GM06990 (cell line): Measurements from ENCODE around the gene PHLDB1.
"Not testable (repeated sequence)": the region's sequence is repeated elsewhere in the genome, so short reads cannot be mapped to it uniquely, and the experiment has no call there.

Source experiments
- DNase-seq: peaks from one replicate; pipeline ENCODE4 v3.0.0-alpha.2; 2011; ENCODE audit not compliant: insufficient read length; ENCODE audit errors: extremely low read depth
- H3K27me3 ChIP-seq: replicated peaks from 2 replicates; pipeline ENCODE4 v1.6.0; 2011; ENCODE audit warnings: low read length; ENCODE audit not compliant: control insufficient read depth, insufficient read depth
- H3K36me3 ChIP-seq: 2 replicates; pipeline ENCODE4 v1.5.1; 2011; ENCODE audit warnings: low read length; ENCODE audit not compliant: control insufficient read depth, insufficient read depth
- H3K4me3 ChIP-seq: replicated peaks from 2 replicates; pipeline ENCODE4 v1.5.1; 2011; ENCODE audit warnings: low read depth, mild to moderate bottlenecking, control low read depth, low read length
- CTCF ChIP-seq: IDR thresholded peaks from 2 replicates; pipeline ENCODE4 v1.5.1; 2011; ENCODE audit warnings: low read length, control low read depth, mild to moderate bottlenecking, inconsistent platforms; ENCODE audit not compliant: insufficient read depth, poor library complexity, severe bottlenecking

Gene PHLDB1

GRCh38 chr11:118572061-118572980 is 35.1 kb upstream of the PHLDB1 start, which contains the start of gene ARCN1:
TSS of gene ARCN1 (plus strand) at chr11:118572409. CDS start at chr11:118572548, 139 bp downstream.
- DNase-seq, result peak; percentile 80
- Histone ChIP-seq H3K36me3 (peaks cover 2% of the 10 kb centered on the region; the same call in 1 of the 2 replicates), H3K27me3 (no peaks in the 10 kb centered on the region), H3K4me3 (peak within 1 kb of the TSS; percentile 98)
- TF ChIP-seq CTCF, result no peak

- TF ChIP-seq CTCF, result no peak
- Histone ChIP-seq H3K4me3 (peak overlapping the region; percentile 98), H3K36me3 (peaks cover 2% of the 10 kb centered on the region; the same call in 1 of the 2 replicates), H3K27me3 (no peaks in the 10 kb centered on the region)
- DNase-seq, result no peak
Observed at GRCh38 chr11:118572981-118573550, 34.3 kb upstream of the PHLDB1 start.

GRCh38 chr11:118574636-118575035 is 32.8 kb upstream of the PHLDB1 start:
- Histone ChIP-seq H3K36me3 (peaks cover 2% of the 10 kb centered on the region; the same call in 1 of the 2 replicates), H3K27me3 (no peaks in the 10 kb centered on the region), H3K4me3 (no peak overlapping the region)
- no peak for TF ChIP-seq CTCF
- DNase-seq, result no peak

- DNase-seq, H3K4me3 ChIP-seq, H3K36me3 ChIP-seq, H3K27me3 ChIP-seq: not testable (repeated sequence)
Observed at GRCh38 chr11:118577995-118578394, 29.4 kb upstream of the PHLDB1 start.

GRCh38 chr11:118581057-118581456 is 26.4 kb upstream of the PHLDB1 start:
- no peak for DNase-seq
- peaks cover 13% of the 10 kb centered on the region for H3K36me3 ChIP-seq
- H3K27me3 ChIP-seq, result no peaks in the 10 kb centered on the region
- TF ChIP-seq CTCF, result no peak
- H3K4me3 ChIP-seq, result no peak overlapping the region

- no peak for TF ChIP-seq CTCF
- H3K36me3 ChIP-seq, result peaks cover 20% of the 10 kb centered on the region
- H3K4me3 ChIP-seq, result no peak overlapping the region
- DNase-seq, result no peak
- H3K27me3 ChIP-seq, result no peaks in the 10 kb centered on the region
Observed at GRCh38 chr11:118587952-118588351, 19.5 kb upstream of the PHLDB1 start.
